HG03196 (cell line): ENCODE measurements around the gene GSTA4.

Experiments
- ATAC-seq: cut with Tn5 transposase; IDR thresholded peaks from one replicate; pipeline ENCODE4 v1.9.1; 2021; ENCODE audit not compliant: unreplicated experiment

GSTA4 gene, protein sequence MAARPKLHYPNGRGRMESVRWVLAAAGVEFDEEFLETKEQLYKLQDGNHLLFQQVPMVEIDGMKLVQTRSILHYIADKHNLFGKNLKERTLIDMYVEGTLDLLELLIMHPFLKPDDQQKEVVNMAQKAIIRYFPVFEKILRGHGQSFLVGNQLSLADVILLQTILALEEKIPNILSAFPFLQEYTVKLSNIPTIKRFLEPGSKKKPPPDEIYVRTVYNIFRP

DNA sequence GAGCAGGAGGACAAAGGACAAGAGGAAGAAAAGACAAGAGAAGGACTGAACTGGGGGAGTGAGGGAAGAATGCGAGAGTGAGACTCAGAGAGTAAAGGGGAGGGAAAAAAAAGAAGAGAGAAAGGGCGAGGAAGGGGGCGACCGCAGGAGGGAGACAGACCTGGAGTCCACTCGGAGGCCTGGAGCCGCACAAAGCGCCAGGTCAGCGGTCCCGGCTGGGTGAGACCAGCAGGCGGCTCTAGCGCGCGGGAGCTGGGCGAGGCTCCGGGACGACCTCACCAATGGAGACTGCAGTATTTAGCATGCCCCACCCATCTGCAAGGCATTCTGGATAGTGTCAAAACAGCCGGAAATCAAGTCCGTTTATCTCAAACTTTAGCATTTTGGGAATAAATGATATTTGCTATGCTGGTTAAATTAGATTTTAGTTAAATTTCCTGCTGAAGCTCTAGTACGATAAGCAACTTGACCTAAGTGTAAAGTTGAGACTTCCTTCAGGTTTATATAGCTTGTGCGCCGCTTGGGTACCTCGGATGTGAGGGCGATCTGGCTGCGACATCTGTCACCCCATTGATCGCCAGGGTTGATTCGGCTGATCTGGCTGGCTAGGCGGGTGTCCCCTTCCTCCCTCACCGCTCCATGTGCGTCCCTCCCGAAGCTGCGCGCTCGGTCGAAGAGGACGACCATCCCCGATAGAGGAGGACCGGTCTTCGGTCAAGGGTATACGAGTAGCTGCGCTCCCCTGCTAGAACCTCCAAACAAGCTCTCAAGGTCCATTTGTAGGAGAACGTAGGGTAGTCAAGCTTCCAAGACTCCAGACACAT lies at the start of gene GSTA4:
Gene GSTA4 (minus strand): TSS at position 196 of the 824 bp plus-strand sequence. CDS start 1,041 bp downstream, outside the sequence.
- peak; percentile 98 for ATAC-seq

DNA sequence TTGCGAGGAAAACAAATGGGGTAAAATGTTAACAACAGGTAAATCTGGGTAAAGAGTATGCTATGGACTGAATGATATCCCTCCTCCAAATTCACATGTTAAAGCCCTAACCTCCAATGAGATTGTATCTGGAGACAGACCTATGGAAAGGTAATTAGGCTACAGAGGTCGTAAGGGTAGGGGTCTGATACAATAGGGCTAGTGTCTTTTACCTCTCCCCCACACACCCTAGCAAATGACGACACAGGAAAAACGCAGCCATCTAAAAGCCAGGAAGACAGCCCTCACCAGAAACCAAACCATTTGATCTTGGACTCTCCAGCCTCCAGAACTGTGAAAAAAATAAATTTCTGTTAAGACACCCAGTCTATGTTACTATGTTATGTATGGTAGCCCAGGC lies 49.5 kb upstream of the GSTA4 start:
- ATAC-seq: no peak

GRCh38 chr6:53044071-53044470 lies 49.0 kb upstream of the GSTA4 start:
- ATAC-seq: no peak

DNA sequence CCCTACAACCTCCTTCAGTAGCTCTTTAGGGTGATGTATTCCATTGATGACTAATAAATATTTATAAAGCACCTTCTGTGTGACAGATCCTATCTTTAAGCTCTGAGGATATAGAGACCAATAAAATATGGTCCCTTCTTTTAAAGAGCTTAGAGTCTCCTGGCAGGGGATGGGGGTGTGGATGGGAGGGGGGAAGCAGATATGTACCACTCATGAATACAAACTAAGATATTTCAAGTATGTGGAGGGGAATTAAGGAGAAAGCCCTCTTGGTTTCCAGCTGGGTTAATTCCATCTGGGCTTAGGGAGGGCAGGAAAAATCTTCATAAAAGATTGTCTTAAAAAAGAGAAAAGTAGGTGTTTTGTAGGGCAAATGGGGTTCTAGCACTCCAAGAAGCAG lies 48.5 kb upstream of the GSTA4 start:
- no peak for ATAC-seq

DNA sequence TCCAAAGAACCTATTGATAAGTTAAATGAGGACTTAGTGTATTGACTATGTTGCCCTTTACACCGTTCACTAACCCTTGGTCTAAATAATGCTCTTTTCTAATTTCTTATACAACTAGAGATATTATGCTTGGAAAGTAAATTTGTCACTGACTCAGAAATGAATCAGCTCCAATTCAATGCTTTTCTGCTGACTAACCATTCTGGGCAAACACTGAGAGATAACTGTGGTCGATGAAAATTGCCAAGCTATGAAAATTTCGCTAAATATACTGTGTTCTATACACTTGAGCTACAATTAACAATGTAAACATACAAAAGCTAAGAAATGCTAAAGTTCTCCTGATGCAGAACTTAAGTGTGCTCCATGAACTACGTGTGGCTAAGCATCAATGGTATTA lies 47.0 kb upstream of the GSTA4 start:
- ATAC-seq: no peak

GRCh38 chr6:53041356-53041755 lies 46.3 kb upstream of the GSTA4 start:
- ATAC-seq: no peak

DNA sequence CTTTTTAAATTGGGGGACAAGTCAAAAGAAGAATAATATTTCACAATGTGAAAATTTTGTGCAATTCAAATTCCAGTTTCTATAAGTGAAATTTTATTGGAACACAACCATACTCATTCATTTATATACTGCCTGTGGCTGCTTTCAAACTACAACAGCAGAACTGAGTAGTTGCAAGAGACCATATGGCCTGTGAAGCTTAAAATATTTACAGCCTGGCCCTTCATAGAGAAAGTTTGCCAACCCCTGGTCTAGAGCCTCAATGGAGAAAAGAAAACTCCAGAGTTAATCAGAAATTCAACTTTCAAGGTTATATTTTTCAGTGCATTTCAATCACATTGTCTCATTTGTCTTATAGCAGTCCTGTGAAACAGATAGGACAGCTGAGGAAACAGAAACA lies 43.5 kb upstream of the GSTA4 start:
- ATAC-seq: no peak

GRCh38 chr6:53038141-53038540 lies 43.1 kb upstream of the GSTA4 start:
- ATAC-seq: no peak

DNA sequence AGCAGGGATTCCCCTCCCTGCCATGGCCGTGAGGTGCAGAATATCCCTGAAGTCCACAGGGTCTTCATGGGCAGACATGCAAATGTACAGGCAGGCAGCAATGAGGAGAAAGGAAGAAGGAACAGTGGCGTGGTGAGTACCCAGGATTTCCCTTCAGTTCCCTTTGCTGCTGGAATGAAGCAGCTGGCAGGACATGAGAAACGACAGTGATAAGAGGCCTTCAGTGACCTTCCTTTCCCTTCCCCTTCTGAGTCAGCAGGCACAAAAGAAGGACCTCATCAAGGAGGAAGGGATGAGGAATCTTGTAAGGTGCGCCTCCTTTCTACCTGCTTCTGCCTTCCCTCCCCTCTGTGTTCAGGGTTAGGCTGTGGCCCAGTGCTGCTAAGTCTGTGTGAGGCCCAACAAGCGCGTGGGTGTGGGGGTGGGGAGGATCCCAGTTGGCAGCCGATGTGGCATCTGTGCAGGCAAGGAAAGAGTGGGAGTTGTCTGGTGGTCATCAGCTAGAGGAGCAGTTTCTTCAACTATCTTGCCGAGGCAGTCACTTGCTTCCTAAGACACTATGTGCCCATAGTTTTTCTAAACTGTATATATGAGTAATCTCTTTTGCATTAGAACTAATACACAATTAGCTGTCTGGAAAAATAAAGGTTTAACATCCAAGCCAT lies 40.6 kb upstream of the GSTA4 start:
- ATAC-seq: no peak

- ATAC-seq: no peak
These were observed 38.7 kb upstream of the GSTA4 start for GRCh38 chr6:53033764-53034163.

DNA sequence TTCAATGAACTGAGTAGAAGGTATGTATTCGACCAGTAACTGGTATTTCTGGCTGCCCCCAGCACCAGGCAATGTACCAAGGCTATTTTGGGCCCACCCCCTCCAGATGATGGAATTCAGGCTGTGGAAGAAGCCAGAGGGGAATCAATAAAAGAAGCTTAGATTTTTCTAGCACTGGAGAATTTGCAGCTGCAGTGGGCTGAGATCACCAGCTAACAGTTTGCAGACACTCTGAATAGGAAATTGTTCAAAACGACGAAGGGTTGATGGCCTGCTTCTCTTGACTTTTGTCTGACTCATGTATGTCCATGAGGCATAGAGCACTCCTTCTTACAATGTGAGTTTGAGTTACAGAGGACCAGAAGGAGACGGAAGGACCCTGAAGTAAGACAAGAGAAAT lies 37.8 kb upstream of the GSTA4 start:
- ATAC-seq: no peak

- no peak for ATAC-seq
These were observed 36.2 kb upstream of the GSTA4 start for GRCh38 chr6:53031281-53031680.

DNA sequence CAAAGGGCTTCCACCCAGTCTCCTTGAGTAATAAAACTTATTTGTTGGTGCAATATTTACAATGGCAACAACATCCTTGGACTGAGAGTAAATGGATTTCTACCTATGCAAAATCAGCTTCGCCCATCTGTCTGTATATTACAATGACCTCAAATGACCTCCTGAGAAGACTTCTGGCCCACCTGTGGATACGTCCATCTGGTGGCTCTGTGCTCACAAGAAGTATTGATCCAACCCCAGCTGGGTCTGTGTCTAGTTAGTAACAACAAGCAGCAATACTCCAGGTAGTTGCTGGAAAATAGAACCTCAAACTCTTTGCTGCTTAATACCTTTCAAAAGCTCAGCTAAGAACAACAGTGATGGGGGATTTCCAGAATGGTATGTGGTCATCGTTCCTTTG lies 34.7 kb upstream of the GSTA4 start:
- no peak for ATAC-seq

DNA sequence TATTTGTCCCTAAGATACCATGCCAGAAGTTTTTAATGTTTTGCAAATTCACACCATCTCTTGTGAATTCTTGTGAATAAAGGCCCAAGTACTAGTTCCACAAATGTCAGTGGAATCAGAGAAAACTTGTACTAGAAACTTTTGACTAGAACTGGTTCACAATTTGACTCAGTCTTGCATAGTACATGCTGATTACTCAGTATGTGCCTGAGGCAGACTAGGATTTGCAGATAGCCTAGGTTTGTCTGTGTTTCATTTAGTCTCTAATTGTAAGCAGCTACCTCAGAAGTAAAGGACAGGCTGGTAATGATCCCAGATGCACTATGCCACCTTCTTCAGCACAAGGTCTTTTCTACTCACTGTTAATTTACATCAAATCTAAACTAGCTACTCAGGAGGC lies 34.2 kb upstream of the GSTA4 start:
- ATAC-seq: no peak

DNA sequence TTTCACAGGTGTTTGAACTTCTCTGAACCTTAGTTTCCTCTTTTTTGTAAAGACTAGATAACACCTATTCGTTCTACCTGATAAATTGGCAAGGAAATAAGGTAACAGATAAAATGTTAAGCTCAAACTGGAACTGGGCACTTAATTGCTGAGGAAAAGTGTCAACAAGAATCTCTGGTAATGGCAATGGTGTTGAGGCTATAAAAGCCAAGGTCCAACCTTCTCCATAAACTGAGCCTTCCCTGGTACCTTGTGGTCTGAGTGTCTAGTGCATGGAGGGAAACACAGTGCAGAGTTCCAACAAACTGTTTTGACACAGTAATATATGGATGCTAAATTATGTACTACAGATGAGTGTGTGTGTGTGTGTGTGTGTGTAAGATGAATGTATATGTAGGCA lies 33.4 kb upstream of the GSTA4 start:
- ATAC-seq: no peak

DNA sequence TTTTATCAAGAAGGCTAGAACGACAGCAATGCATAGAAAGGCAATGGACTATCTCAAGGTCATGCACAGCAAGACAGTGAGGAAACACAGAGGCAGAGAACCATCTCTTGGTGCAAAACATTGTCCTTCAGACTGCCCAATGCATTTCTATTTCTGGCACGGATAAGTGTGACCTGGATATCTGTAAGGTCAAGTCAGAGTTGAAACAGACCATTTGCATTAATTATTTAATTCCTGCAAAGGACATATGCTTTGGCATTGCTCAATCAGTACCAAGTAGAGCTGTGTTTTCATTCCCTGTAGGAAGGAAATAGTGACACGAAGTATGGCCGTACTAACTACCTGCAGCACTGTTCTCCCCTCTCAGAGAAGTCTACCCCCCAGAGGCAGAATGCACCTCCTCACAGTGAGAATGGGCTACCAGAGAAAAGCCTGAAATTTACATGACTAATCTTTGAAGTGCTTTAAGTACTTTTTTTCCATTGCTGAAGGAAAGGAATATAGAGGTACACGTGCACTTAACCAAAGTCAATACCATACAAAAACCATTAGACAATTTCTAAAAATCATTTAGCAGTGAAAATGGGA lies 32.1 kb upstream of the GSTA4 start:
- ATAC-seq: no peak

GRCh38 chr6:53026526-53026925 lies 31.4 kb upstream of the GSTA4 start:
- no peak for ATAC-seq

DNA sequence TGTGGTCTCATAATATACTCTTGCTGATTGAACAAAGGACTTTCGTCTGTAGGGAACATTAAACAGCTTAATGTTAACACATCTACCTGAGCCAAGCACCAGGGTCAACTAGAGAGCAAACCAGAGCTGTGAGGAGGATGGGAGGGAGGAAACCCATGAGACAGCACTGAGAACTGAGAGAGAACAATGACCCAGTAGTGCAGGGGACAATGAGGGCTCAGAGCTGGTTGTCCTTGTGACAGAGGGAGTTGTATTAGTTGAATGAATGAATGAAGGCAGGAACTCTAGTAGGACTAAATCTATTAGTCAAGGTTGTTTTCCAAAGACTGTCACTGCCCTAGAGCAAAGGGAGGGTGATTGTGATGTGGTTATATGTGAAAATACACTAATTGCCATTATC lies 28.2 kb upstream of the GSTA4 start:
- no peak for ATAC-seq

DNA sequence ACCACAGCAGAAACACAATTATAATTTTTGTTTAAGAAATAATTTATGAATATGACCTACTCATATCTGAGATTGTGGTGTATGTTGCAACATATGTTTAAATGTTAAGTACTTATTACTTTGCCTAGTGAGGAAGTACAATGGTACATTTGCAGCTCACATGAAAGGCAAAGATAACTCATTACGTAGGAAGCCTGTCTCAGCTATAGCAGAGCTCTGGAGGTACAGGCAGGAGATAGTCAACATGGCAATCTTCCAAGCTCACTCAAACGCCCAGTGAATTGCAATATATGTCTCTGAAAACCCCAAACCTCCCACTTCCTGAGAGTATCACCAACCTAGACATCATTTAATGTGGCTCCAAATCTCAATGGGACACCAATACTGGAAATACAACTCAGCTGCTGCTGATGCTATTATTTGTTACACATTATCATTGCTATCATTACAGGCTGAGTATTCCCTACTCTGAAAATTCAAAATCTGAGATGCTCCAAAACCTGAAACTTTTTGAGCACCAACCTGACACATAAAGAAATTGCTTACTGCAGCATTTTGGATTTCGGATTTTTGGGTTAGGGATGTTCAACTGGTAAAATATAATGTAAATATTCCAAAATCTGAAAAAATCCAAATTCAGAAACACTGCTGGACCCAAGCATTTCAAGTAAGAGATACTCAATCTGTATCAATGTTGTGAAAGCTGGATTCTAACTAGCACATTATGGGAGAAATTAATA lies 25.1 kb upstream of the GSTA4 start:
- no peak for ATAC-seq

DNA sequence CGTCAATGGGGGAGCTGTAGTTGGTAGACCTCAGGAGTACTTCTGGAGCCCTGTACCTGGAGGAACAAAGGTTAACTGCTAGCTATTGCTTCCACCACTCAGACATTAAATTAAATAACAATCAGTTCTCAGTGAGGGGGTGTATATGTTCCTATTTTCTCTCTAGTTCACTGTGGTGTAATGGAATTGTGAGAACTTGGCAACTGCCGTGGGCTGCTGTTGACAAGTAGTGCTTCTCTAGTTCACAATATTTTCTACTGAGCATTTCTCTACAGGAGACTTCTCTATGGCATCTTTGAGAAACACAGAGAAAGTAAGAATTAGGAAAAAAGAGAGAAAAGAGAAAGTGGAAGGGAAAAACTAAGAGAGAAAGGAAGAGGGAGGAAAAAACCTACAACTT lies 23.4 kb upstream of the GSTA4 start:
- no peak for ATAC-seq

GRCh38 chr6:53015486-53015885 lies 20.4 kb upstream of the GSTA4 start:
- ATAC-seq: no peak
